HG02870 (cell line): ENCODE results near the gene METTL22.

ENCODE experiments used
- ATAC-seq: cut with Tn5 transposase; IDR thresholded peaks from one replicate; pipeline ENCODE4 v1.9.1; 2021; ENCODE audit warnings: mild to moderate bottlenecking, moderate library complexity; ENCODE audit not compliant: unreplicated experiment

The METTL22 gene

DNA sequence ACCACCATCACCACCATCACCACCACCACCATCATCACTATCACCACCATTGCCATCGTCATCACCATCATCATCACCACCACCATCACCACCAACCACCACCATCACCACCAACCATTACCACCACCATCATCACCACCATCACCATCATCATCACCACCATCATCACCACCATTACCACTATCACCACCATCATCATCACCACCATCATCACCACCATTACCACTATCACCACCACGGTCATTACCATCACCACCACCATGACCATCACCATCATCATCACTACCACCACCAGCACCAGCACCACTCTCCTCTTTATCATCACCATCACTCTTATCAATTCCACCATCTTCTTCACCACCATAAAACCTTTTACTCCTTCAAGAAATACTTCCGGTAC lies 30.0 kb upstream of the METTL22 start:
- ATAC-seq, result no peak

DNA sequence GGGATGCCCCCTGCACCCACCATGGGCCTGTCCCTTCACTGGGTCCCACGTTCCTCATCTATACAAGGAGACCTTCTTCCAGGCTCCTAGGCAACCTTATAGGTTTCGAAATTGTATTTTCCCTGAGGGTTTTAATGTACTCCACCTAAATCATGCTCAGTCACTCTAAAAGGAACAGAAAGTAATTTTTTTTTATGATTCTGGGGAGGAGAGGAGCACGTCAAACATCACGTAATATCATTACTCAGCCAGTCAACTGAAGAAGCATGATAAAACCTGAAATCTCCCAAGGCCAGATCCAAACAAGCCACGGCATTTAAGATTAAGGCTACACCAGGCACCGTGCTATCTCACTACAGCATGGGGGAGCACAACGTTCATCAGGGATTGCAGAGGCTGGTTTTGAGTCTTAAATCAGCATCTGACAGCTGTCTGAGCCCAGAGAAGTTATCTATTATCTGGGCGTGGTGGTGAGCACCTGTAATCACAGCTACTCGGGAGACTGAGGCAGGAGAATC lies 27.3 kb upstream of the METTL22 start:
- ATAC-seq, result no peak

DNA sequence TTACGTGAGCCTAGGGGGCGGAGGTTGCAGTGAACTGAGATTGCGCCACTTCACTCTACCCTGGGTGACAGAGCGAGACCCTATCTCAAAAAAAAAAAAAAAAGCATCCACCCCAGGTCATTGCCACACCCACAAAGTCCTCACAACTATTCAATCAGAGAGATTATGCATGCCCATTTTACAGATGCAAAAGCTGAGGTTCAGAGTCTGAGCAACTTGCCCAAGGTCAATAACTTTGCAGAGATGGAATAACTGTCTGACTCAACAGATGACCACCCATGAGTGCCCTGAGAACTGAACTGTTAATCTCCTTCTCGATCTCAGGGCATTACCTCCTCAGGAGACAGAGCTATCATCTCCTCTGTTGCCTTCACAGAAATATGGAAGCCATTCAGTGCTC lies 25.7 kb upstream of the METTL22 start:
- no peak for ATAC-seq

DNA sequence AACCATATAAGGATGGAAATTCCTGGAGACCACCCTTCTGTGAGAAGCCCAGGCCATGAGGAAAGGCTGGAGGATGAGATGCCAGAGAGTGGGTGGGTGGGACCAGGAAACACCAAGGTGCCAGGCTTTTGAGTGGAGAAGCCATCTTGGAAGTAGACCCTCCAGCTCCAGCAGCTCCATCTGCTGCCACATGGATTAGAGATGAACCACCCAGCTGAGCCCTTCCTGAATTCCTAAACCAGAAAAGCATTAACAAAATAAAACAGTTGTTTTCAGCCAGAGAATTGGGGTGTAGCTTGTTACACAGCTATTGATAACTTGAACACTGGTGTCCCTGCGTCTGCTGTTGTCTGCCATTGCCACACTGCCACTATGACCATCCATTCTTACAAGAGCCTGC lies 24.9 kb upstream of the METTL22 start:
- no peak for ATAC-seq

DNA sequence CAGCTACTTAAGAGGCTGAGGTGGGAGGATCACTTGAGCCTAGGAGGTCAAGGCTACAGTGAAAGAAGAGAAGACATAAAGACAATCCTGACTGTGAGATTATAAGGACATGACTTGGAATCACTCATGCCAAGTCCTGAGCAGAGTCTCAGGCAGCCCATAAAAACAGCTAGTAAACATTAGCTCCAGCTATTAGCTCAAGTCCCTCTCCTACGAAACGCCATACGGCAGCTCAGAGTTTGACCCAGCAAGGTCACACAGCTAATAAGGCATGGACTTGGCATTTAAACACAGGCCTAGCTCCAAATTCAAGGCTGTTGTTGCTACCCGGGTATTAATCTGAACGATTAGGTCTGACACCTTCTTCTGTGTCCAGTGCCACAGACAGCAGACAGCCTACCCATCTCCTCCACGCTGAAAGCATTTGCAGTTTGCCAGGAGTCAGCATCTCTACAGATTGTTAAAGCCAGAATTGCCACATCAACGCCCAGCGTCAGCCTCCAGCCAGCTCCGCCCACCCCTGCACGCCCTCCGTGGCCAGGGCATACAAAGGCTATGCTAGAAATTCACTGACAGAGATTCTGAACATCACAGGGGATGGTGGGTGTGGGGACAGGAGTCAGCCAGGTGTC lies 21.2 kb upstream of the METTL22 start:
- ATAC-seq, result no peak

DNA sequence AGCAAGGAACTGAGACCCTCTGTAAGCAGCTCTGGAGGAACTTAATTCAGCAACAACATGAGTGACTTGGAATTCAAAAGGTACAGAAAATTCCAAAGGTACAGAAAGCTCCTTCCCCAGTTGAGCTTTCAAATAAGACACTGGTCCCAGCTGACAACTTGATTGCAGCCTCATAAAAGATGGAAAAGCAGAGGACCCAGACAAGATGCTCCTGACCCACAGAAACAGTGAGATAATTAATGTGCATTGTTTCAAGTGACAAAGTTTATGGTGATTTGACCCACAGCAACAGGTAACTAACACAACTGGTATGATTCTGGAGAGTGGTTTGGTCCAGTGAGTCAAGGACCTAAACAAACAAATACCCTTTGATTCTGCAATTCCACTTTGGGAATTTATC lies 15.9 kb upstream of the METTL22 start:
- ATAC-seq, result no peak

DNA sequence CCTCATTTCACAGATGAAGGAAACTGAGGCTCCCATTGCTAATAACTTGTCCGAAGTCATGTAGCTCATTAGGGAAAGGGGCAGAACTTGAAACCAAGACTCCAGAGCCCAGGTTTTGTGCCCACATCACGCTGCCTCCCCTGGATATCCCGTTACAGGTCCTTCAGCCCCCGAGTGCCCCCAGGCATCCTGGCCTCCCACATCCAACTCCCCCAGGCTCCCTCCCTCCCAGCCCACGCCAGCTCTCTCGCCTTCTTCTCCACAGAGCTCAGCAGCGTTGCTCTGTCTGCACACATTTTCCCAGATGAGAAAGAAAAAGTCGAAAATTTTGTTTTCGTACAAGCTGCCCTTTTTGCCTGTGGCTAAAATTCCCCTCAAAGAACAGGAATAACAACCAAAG lies 14.3 kb upstream of the METTL22 start:
- no peak for ATAC-seq

DNA sequence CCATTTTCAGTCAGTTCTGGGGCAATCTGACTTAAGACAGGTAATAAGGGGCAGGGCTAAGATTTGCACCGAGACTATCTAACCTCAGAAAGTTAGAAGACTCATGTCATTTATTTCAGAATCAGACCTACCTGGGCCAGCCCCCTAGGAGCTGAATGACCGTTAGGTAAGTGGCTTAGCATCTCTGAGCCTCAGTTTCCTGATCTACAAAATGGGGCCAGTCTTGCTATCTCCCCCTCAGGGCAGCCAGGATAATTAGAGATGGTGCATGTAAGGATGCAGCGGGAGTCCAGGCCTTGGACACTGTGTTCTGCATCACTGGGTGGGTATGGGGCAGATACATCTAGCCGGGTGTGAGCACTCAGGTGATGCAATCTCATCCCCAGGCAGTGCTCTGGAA lies 10.4 kb upstream of the METTL22 start:
- no peak for ATAC-seq

DNA sequence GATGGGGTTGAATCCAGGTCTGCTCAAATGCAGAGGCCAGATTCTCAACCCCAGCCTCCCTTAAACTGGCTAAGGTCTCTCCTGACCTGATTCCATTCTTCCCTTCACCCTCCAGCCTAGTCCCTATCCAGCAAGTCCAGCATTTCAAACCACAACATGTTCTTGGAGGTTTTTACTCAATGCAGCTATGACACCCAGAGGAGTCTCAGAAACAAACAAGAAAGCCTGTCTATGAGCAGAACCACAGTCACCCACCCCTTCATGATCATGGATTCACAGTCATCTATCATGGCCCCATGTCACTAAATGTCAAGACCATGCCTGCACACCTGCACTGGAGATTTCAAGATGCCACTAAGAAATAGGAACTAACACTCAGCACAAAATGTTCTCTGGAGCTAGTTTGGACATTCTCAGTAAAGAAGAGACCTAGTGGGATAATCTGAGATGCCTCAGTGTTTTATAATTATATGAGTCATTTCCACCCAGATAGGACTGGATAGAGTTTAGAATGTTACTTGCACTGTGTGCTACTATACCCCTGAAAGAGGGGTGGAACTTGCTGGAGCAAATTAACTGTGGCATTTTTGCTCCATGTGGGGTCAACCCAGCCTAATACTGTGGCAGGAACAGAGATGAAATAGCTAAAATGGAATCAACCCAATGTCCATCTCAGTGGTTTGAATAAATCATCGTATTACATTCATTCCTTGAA lies 9.5 kb upstream of the METTL22 start:
- no peak for ATAC-seq

DNA sequence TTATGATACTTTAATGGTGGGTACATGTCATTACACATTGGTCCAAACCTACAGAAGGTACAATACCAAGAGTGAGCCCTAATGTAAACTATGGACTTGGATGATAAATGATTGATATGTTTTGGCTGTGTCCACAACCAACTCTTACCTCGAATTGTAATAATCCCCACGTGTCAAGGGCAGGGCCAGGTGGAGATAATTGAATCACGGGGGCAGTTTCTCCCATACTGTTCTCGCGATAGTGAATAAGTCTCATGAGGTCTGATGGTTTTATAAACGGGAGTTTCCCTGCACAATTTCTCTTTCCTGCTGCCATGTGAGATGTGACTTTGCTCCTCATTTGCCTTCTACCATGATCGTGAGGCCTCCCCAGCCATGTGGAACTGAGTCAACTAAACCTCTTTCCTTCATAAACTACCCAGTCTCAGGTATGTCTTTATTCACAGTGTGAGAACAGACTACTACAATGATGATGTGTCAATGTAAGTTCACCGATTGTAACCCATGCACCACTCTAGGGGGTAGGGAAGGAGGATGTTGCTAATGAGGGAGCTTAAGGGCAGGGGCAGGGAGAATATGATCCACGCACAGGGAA lies 7.0 kb upstream of the METTL22 start:
- ATAC-seq, result no peak

DNA sequence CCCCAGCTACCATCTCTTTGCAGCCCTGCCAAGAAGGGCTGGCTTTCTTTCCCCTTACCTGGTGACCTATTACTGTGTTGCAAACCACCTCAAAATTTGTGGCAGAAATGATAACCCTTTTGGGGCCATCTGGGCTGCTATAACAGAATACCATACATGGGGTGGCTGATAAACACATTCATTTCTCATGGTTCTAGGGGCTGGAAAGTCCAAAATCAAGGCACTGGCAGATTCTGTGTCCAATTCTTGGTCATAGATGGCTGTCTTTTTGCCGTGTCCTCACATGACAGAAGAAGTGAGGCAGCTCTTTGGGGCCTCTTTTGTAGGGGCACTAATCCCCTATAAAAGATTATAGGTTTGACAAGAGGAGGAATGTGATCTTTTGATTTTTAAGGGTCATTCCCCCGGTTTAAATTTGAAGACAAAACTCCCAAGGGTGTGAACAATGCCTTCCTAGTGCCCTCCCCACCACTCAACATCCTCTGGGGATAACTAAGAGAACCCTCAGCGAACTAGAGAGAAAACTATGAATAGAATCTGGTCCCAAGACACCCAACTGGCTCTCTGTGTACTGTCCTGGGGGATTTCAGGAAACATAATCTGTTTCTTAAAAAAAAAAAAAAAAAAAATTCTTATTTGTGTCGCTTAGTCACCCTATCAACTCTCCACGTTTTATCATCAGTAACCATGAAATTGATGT lies 1.7 kb upstream of the METTL22 start:
- ATAC-seq, result no peak

DNA sequence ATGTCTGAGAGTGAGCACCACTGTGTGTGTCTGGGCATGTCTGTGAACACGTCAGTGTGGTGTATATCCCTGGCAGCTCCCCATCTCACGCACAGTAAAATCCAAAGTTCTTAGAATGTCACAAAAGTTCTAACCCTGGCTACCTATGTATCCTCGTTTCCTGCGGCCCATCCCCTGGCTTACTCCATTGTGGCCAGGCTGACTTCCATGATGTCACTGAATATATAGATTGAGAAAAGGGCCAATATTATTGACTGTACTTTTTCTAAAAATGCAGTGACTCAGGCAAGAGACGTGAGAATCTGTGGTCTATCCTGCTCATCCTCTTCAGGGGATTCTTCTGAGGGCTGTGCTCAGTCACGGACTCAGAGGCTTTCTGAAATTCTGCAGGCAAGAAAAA lies 963 bp upstream of the METTL22 start:
- ATAC-seq, result no peak

DNA sequence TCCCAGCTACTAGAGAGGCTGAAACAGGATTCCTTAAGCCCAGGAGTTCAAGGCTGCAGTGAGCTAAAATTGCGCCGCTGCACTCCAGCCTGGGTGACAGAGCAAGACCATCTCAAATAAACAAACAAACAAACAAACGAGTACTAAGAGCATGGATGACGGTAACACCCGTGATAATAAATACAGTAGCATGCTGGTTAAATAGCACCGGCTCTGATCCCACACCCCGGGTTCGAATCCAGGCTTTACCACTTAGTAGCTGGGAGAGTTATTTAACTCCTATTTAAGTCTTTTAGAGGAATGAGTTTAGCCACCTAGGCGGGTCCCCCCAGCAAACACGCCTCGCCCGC lies 301 bp upstream of the METTL22 start:
- ATAC-seq, result no peak

DNA sequence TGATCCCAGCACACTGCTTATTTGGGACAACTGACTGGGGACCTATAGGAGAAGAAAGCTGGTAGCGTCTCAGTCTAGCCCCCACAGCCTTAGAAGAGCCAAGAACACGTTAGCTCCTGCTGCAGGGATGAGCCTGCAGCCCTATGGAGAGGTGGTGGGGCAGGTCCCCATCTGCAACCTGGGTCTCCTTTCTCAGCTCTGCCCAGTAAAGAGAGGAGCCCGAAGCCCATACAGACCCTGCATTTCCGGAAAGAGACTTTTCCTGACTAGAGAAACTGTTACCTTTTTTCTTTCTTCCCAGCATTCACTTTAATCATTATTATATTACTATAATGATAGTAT lies 788 bp downstream of the METTL22 start:
- peak; percentile 9 for ATAC-seq

DNA sequence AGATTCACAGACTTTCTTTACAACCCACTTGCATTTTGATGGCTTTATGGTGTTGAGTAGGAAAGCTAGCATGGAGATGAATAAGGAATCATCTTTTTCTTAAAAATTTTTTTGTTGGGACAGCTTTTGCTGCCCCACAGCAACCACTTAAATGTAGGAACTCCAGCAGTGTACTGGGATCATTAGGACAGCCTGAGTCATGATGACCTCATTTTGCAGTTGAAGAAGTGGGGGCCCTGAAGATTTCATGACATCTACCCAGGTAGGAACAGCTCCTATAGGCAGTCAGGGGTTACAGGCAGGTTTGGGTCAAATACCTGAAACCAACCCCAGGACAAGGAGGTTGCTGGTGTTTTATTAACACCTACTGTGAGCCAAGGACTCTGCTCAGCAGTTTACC lies 2.1 kb downstream of the METTL22 start:
- no peak for ATAC-seq

DNA sequence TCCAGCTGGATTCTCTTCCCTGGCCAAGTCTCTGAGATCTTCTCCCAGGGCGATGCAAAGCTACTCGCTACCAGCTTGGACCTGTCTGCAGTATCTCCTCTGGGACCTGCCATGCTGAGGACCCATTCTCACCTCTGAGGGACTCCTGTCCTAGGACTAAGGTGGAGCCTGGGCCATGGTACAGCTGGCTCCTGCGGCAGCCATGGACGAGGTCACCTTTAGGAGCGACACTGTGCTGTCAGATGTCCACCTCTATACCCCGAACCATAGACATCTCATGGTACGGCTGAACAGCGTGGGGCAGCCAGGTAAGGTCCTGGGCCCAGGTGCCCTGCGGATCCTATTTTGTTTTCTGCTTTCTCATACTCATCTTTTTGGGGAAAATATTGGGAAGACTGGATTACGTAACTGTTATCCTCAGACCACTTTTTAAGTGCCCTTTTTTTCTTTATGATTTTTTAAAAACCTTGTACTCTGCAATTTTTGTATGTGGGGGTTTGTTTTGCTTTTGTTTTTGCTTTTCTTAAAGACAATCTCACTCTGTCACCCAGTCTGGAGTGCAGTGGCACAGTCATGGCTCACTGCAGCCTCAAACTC lies 4.1 kb downstream of the METTL22 start:
- ATAC-seq, result no peak

DNA sequence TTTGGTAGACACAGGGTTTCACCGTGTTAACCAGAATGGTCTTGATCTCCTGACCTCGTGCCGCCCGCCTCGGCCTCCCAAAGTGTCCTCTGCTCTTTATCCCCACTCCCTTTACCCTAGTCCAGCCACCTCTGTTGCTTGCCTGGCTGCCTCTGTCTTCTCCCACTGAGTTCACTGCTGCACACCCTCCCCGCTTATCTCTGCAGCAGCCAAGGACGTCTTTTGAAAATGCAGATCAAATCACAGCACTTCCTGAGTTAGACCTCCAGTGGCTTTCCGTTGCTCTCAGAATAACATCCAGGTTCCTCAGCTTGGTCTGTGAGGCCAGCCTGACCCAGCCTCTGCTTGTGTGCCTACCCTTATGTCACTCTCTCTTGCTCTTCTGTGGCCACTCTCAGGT lies 5.4 kb downstream of the METTL22 start:
- no peak for ATAC-seq

DNA sequence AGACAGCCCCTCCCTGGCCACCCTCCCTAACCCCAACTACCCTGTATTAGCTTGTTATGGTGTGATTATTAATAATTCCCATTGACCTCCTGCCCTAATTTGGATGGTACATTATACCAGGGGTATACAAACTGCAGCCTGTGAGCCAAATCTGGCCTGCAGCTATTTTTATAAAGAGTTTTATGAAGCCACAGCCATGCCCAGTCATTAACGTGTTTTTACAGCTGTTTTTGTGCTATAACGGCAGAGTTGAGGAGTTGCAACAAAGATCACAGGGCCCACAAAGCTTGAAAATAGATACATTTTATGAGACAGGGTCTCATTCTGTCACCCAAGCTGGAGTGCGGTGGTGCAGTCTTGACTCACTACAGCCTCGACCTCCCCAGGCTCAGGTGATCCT lies 6.0 kb downstream of the METTL22 start:
- no peak for ATAC-seq

DNA sequence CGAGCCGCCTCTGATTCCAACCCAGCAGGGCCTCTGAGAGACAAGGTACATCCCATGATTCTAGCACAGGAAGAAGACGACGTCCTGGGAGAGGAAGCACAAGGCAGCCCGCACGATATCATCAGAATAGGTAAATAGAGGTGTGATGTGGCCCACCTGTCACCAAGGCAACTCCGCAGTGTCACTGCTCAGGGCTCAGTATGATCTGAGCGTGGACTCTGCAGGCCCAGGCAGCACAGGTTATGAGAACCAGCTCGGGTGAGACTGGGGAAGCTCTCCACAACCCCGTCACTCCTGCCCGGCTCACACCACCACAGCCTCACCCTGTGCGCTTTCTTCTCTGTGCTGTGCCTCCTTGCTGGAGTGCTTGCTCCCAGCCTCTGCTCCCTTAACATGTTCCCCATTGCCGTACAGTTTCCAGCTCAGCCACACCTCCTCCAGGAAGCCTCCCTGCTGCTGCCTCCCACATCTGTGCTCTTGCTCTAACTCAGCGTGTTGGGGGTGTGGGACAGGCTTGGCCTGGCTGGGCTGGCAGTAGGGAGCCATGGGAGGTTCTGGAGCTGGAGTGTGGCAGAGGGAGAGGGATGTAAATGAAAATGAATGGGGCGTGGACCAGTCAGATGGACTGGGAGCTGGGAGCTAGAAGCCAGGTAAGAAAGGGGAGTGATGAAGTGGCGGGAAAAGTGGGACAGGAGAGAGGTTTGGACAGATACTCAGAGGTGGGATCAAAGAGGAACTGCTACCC lies 7.7 kb downstream of the METTL22 start:
- ATAC-seq, result no peak

DNA sequence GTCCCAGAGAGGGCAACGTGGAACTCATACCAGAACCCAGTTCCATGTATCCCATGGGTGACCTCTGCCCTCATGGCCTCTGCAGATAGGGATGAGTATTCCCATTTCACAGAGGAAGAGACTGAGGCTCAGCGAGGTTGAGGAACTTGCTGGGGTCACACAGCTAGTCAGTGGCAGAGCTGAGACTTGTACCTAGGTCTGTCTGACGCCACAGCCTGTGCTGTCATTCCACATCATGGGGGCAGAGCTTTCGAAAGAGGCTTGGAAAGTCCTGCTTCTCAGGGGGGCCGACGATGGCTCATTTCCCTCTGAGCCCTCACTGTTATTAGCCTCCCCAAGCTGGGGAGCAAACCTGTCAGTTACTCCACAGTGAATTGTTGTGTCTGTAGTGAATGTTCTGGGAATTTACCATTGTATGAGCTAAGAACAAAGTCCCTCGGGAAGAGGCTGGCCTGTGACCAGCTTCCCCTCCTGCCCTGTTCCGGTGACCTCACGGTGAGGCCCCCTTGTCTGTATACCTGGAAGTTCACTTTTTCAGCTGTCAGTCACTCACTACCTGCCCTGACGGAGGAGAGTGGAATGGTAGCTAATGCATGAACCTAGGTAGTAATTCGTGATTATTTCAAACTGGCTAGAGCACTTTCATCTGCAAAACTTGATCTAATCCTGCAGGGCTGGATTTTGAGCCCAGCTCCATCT lies 8.9 kb downstream of the METTL22 start:
- no peak for ATAC-seq
